Stimulated activated CD8-positive, alpha-beta memory T cell treated with anti-CD3 and anti-CD28 coated beads, Interleukin-7, amount 100 ng/mL, for 4 hours (primary cell): ENCODE results near the gene CHST11.

Source experiments
- DNase-seq, 2 donors: peaks; one replicate each; pipeline ENCODE4 v3.0.0-alpha.2; 2020; ENCODE audit warnings: low read depth in 2 of 2

Gene CHST11

DNA sequence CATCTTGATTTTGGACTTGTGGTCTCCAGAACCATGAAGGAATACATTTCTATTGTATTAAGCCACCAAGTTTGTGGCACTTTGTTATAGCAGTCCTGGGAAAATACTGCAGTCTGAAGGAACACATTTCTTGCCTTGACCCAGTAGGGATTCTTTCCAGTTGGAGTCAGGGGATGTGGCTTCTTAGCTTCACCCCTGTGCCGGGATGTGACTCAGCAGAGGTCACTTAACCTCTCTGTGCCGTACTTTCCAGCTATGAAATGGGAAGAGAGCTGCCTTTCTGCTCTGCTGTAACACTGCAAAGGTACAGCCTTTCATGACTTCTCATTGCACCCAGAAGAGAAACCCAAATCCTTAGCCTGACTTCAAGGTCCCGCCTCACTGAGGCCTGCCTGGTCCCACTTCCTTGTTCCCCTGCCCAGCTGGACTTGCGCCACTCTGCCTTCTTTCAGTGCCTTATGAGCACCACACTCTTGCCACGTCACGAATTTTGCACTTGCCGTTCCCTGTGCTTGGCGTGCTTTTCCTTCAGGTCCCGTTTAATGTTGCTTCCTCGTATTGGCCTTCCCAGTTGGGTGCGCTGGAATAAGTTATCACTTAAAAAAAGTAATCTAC, 24.2 kb downstream of the CHST11 start:
- no peak for DNase-seq

- DNase-seq = no peak
Observed at GRCh38 chr12:104482113-104482512, 25.4 kb downstream of the CHST11 start.

DNA sequence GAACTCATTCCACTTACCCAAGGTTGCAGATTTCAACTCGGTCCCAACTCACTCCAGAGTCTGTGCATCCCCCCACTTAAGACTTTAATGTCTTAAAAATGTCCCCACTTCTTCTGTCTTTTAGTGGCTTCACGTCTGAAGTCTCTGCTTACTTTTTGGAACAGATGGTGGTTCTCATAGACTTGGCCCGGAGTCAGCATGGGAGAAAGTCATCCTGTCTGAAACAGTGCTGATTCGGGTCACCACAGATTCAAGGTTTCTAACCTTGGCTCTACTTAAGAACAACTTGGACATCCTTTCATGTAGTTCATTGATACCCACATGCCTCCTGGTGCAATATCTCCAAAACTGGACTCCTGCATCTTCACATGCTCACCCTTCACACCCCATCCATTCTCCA, 26.0 kb downstream of the CHST11 start:
- no peak for DNase-seq

GRCh38 chr12:104484079-104484478, 27.3 kb downstream of the CHST11 start:
- no peak for DNase-seq

DNA sequence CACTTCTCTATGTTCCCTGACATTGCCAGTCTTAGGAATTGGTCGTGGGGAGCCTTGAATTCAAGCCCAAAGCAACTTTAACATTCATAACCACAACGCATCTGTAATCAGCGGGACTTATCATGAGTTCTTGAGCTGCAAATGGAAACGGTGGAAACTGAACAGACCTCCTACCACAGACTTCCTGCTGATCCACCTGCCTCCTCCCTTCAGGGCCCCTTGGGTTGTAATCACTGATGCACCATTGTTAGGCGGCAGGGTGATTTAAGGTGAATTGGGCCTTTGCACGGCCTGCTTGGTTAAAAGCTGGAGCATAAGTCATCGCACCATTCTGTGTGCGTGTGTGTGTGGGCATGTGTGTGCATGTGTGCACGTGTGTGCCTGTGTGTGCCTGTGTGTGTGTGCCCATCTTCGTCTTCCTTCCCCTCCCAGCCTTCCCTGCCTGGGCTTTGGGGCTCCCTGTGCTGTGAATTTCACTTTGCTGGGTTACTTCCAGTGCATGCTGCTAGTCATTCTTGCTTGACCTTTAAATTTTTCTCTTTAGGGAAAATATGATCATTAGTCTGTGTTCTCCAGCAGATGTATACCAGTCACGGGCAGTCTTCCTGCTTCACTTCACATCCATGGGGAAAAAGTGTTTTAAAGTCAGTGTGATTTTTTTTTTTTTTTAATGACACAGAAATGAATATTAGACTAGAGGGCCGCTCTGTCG, 29.1 kb downstream of the CHST11 start:
- DNase-seq = peak in 1 of 2 donors; percentile 20

GRCh38 chr12:104486363-104486750, 29.6 kb downstream of the CHST11 start:
- DNase-seq = no peak

DNA sequence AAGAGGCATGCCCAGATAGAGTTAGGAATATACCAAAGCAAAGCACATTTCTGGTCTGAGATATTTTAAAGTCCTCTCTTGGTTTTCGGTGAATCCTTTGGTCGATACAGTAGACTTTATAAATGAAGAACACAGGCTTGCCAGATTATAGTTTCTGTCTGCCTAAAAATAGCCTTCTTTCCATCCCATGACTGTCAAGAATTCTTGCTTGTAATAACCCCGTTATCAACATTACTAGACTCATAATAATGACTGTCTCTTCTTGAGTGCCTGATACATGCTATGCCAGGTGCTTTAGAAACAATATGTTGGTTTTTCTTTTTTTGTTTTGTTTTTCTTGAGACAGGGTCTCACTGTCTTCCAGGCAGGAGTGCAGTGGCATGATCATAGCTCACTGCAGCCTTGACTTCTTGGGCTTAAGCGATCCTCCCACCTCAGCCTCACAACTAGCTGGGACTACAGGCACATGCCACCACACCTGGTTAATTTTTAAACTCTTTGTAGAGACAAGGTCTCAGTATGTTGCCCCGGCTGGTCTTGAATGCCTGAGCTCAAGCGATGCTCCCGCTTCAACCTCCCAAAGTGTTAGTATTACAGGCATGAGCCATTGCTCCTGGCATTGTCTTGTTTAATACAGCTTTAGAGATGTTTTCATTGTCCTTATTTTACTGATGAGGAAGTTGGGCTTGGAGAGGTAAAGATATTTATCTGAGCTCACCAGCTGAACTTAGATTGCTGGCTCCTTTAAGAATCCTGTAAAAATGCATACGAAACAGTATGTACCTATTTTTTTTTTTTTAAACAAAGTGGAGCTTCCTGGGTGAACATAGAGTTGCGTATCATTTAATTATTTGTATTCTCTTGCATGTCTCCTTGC, 30.4 kb downstream of the CHST11 start:
- no peak for DNase-seq

- DNase-seq = no peak
Observed at GRCh38 chr12:104488374-104488773, 31.6 kb downstream of the CHST11 start.

DNA sequence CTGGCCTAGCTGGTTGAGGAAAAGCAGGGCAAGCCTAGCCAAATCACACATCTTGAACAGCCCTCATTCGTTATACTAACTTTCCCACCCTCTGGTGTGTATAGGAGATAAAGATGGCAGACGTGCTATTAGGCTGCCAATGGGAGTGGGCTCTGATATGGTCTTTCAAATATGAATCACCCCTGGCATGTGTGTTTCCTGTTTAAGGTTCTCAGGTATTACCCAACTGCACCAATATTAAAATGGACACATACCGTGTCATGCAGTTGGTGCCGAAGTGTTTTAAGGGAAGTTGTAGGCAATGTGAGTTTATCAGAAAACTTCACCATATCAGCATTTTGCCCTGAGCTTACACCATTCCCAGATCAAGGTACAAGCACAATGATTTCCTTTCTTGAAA, 33.4 kb downstream of the CHST11 start:
- no peak for DNase-seq

GRCh38 chr12:104490850-104491249, 34.1 kb downstream of the CHST11 start:
- DNase-seq = no peak

GRCh38 chr12:104493496-104493895, 36.7 kb downstream of the CHST11 start:
- no peak for DNase-seq

GRCh38 chr12:104494137-104494792, 37.5 kb downstream of the CHST11 start:
- DNase-seq = peak; percentile 64

DNA sequence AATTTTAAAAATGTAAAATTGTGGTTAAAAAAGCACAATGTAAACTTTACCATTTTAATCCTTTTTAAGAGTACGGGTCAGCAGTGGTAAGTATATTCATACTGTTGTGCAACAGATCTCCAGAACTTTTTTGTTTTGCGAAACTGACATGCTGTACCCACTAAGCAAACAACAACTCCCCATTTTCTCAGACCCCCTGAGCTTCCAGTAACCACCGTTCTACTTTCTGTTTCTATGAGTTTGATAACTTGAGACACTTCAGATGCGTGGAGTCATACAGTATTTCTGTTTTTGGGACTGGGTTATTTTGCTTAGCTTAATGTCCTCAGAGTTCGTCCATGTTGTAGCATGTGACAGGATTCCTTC, 38.0 kb downstream of the CHST11 start:
- no peak for DNase-seq

GRCh38 chr12:104495786-104496185, 39.0 kb downstream of the CHST11 start:
- no peak for DNase-seq

GRCh38 chr12:104496336-104496735, 39.6 kb downstream of the CHST11 start:
- no peak for DNase-seq

DNA sequence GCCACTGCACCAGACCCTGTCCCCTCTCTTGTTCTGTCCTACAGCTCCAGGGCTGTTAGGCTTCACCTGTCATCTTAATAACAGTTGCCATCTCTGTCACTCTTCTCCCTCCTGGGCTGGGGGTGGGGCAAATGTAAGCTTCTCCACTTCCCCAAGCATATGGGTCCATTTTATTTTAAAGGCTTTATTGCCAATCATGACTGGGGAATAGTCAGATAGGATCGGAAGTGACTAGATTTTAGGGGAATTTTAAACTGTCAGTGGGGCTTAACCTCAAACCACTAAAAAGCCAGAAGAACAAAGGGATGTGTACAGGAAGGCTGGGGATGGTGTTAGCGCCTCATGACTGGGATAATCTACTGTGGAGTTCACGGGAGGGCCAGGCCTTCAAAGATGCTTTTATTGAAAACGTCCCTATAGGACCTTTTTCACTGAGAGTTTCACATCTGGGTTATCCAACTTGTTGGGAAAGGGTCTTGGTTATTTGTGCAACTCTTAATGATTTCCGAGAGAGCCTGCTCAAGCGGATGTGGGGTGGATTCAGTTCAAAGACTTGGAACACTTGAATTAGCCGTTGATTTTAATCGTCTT, 41.6 kb downstream of the CHST11 start:
- DNase-seq = no peak

GRCh38 chr12:104499668-104500332, 43.1 kb downstream of the CHST11 start:
- DNase-seq = no peak

DNA sequence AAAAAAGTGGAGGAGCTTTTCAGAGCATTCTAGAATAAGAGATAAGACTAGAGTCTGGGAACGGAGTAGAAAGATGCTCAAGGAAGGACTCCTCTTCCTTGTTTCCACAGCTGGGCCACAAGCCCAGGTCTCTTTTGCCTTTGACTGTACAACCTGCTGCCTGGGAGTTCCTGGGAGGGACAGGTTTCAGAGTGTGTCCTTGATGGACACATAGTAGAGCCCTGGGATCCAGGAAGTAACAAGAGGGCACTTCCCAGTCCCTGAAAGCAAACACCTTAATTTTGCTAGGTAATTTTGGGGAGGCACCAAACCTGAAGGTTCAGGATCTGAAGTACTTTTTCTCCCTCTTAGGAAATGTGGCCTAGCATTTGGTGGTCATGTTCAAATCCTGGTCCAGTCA, 44.4 kb downstream of the CHST11 start:
- DNase-seq = no peak

DNA sequence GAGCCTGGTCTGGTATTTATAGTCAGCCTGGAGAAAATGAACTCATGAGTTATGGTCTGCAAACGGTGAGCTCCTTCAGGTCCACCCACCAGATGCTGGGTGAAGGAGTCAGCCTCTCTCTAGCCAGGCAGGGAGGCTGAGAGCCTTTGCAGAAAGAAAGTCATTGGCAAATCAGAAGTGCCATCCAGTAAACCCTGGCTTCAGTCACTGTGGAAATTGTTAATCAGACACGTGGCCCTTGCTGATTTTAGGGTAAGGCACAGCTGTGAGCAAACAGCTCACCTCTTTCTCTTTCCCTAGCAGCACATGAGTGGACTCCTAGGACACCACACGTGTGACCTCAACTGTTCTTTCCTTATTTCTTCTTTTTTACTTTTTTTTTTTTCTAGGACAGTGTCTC, 44.9 kb downstream of the CHST11 start:
- no peak for DNase-seq

DNA sequence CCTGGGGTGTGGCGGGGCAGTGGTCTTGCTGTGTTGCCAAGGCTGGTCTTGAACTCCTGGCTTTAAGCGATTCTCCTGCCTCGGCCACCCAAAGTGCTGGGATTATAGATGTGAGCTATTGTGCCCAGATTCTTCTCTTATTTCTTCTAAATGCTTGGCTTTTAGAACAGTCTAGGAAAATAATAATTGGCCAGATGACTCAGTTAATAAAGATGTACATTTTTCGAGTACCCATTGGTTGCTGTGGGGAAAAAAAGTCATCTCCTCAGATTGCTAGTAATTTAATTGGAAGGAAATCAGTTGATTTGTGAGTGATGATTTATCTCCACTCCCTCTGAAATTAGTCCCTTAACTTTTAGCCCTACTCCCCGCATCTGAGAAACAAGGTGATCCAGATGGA, 45.5 kb downstream of the CHST11 start:
- no peak for DNase-seq

DNA sequence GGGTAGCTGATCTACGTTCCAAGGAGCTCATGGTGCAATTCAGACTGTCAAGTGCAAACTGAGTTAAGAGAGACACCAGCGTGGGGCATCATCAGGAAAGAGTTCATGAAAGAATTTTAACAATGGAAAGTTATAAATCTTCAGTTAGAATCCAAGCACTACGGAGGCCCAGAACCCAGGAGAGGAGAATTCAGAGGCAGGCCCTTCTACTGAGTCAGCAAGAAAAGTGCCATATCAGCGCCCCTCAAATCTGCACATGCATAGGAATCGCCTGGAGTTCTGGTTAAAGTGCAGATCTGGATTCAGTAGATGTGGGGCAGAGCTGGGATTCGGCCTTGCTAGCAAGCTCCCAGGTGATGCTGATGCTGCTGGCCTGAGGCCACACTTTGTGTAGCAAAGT, 45.9 kb downstream of the CHST11 start:
- DNase-seq = no peak
